Measurements from ENCODE around the gene SOX5. TPM values are rescaled to one million over a fixed set of nuclear protein-coding genes. Genes with fewer than 3 reads are reported as not detected.

SOX5 gene
- total and polyA plus RNA-seq, 2 of the 8 experiments (the other 6 are each of a cell fraction or from before 2014, with no cell fraction given) = 2.2 to 2.6 TPM

GRCh38 chr12:23666866-23667265 is 282.6 kb downstream of the SOX5 start:
- Histone ChIP-seq H3K27me3 (replicated peaks in 1 of 4; ENCODE audit: control insufficient read depth in 3 of 4, extremely low read depth in 1 of 4, insufficient read depth in 3 of 4, low read length in 3 of 4) (no peaks in the 10 kb centered on the region), H3K56ac (replicated peaks; ENCODE audit: insufficient read length, low read depth, low read length) (no peak overlapping the region), H3K4me1 (replicated peaks in 1 of 4; ENCODE audit: control insufficient read depth in 3 of 4, insufficient read depth in 4 of 4, low read length in 3 of 4) (peaks cover 0 to 6% (median 0%) of the 10 kb centered on the region in 4 experiments; a peak in 1 of 7 replicates), H2AFZ (ENCODE audit: low read length) (0 out of 2 replicates have a peak overlapping the region, but pooled peaks have one; percentile 1), H3K79me1 (ENCODE audit: low read depth, low read length) (no peaks in the 10 kb centered on the region), H3K27ac (ENCODE audit: low read depth, low read length) (no peak overlapping the region), H2BK120ac (replicated peaks; ENCODE audit: low read depth, low read length) (no peak overlapping the region), H2AK5ac (ENCODE audit: low read depth, low read length) (no peak overlapping the region), H3K23ac (ENCODE audit: insufficient read length) (no peak overlapping the region), H3K36me3 (ENCODE audit: control insufficient read depth in 2 of 4, insufficient read depth in 4 of 4, low read length in 3 of 4) (no peaks in the 10 kb centered on the region), H3K4me2 (ENCODE audit: insufficient read depth in 1 of 2, low read depth in 2 of 2, low read length in 2 of 2) (peak overlapping the region in 1 of 2 experiments; percentile 17; a peak in 2 of 4 replicates), H4K91ac (replicated peaks; ENCODE audit: insufficient read length, low read length) (no peak overlapping the region), H3K79me2 (ENCODE audit: control insufficient read depth in 1 of 2, insufficient read depth in 2 of 2, low read length in 2 of 2) (no peaks in the 10 kb centered on the region), H4K5ac (ENCODE audit: insufficient read length, low read depth, low read length) (no peak overlapping the region), H4K20me1 (replicated peaks in 1 of 2; ENCODE audit: control insufficient read depth in 1 of 2, insufficient read depth in 2 of 2, low read length in 2 of 2) (no peaks in the 10 kb centered on the region), H2BK20ac (ENCODE audit: low read length) (no peak overlapping the region), H3K14ac (ENCODE audit: insufficient read length) (no peak overlapping the region), H2BK15ac (ENCODE audit: low read length) (no peak overlapping the region), H3K4ac (replicated peaks; ENCODE audit: insufficient read length, low read depth, low read length) (no peak overlapping the region), H3K23me2 (ENCODE audit: low read depth, low read length) (no peaks in the 10 kb centered on the region), H4K8ac (ENCODE audit: extremely low read depth, insufficient read depth, low read length) (no peak overlapping the region), H3K18ac (ENCODE audit: extremely low read depth, low read length) (no peak overlapping the region), H3K4me3 (ENCODE audit: extremely low read depth in 1 of 4, insufficient read depth in 2 of 4, low read depth in 3 of 4, low read length in 4 of 4) (no peak overlapping the region), H3K9ac (replicated peaks in 1 of 4; ENCODE audit: extremely low read depth in 1 of 4, low read depth in 3 of 4, low read length in 3 of 4) (no peak overlapping the region), H3K9me3 (ENCODE audit: insufficient read depth in 2 of 2, low read depth in 1 of 2, low read length in 1 of 2) (no peaks in the 10 kb centered on the region), H2BK5ac (ENCODE audit: low read depth, low read length) (no peak overlapping the region), H2BK12ac (ENCODE audit: low read depth, low read length) (no peak overlapping the region)
- ChIA-PET POLR2A (ENCODE audit: partially characterized antibody) (interaction anchor here (1.0 kb wide), 1 partner anchor 21 kb away, joined by 3 read pairs; no protein-coding TSS in a partner anchor), CTCF (ENCODE audit: partially characterized antibody) (interaction anchor here (0.7 kb wide), 1 partner anchor 820 kb away, joined by 3 read pairs; no protein-coding TSS in a partner anchor)
- TF ChIP-seq CEBPB (IDR thresholded peaks at IDR 0.05; ENCODE audit: low read depth, low read length) (no peak), RAD21 (IDR thresholded peaks at IDR 0.05 in 1 of 2, conservative IDR thresholded peaks at IDR 0.05 in 1 of 2; ENCODE audit: low read depth in 2 of 2, low read length in 2 of 2) (no peak), KDM1A (IDR thresholded peaks at IDR 0.05; ENCODE audit: borderline replicate concordance, low read length) (no peak), RXRA (IDR thresholded peaks at IDR 0.05; ENCODE audit: insufficient read depth, low read depth, low read length) (no peak), BRCA1 (IDR thresholded peaks at IDR 0.05; ENCODE audit: low read depth, low read length) (no peak), NRF1 (IDR thresholded peaks at IDR 0.05; ENCODE audit: low read depth, low read length) (no peak), CTBP2 (IDR thresholded peaks at IDR 0.05; ENCODE audit: borderline replicate concordance, insufficient read depth, insufficient read length, low read length) (no peak), JUN (IDR thresholded peaks at IDR 0.05; ENCODE audit: low read depth, low read length) (no peak), EZH2 (IDR thresholded peaks at IDR 0.05; ENCODE audit: low read depth, low read length, severe bottlenecking) (no peak), TAF1 (IDR thresholded peaks at IDR 0.05; ENCODE audit: low read depth, low read length) (no peak), CREB1 (IDR thresholded peaks at IDR 0.05) (no peak), BCL11A (IDR thresholded peaks at IDR 0.05; ENCODE audit: low read depth in 2 of 2, low read length in 2 of 2) (no peak)
- WGBS, 2 experiments (ENCODE audit: extremely low coverage in 1 of 2, insufficient coverage in 1 of 2, insufficient read length in 1 of 2, insufficient replicate concordance in 2 of 2, low coverage in 1 of 2, low lambda C conversion rate in 2 of 2, missing lambda C conversion rate in 1 of 2) = 45% methylated on average over 5 of the region's 5 CpGs; no CpG with 5 or more reads in 1 of the 2 experiments
- no peak for DNase-seq (ENCODE audit: low read depth in 1 of 2, low spot score in 2 of 2)
- no peak for FAIRE-seq
